NCI-H82 treated with DMSO at 0.1 percent for 48 hours (cell line): ENCODE measurements around the gene C4orf51.
"Not testable (repeated sequence)": the region's sequence is repeated elsewhere in the genome, so short reads cannot be mapped to it uniquely, and the experiment has no call there.

Source experiments
- DNase-seq: peaks from one replicate; lab custom pipeline; 2025; ENCODE audit not compliant: unreplicated experiment; lab: John Stamatoyannopoulos, UW

The C4orf51 gene

GRCh38 chr4:145679991-145680455 lies at the start of gene C4orf51:
TSS of gene C4orf51 (plus strand) at chr4:145680146. CDS start at chr4:145680204, 58 bp downstream.
- no peak for DNase-seq

DNA sequence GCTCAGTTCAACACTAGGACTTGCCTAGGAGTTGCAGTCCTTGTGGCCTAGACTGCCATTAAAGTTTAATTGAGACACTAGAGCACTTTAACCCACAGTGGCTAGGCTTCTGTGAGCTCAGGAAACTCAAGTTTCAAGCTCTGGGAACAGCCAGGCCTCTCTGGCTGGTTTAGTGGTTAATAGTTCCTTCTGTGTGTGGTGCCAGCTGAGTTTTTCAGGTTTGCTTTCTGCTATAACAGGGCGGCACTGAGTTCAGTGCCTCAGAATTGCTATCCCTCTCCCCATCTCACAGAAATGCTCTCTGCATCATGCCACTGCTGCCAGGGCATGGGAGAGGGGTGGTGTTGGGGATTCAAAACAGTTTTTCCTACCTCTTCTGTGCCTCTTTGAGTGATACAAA lies 44.8 kb upstream of the C4orf51 start:
- DNase-seq = no peak

DNA sequence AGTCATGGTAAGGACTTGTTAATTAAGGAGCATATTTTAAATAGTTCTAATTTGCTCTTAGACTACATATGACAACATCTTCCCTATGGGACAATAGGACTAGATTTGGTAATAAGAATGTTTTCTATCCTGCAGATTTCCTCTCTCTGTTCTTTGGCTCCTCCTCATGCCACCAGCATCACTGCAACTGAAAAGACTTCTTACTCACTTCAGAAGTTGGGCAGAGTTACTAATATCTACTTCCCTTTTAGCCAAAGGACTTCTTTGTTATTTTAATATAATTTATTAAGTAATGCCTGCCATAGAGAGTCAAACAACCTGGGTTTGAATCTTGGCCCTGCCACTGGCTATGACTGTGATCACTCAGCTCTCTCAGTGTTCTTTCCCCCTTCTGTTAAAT lies 44.3 kb upstream of the C4orf51 start:
- DNase-seq = no peak

DNA sequence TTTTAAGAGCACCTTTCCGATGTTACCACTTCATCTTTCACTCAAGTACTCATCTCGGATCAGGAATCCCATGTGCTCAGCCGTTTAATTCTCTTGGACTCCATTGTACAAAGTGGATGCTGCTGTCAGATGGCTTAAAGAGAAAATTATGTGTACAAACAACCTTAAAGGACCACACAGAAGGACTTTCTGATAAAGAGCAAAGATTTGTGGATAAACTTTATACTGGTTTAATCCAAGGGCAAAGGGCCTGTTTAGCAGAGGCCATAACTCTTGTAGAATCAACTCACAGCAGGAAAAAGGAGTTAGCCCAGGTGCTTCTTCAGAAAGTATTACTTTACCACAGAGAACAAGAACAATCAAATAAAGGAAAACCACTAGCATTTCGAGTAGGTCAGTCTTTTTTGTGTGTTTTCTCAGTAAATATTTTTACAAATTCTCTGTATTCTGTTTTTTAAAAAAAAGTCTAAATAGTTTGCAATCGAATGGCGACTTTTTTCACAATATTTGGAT lies 40.7 kb upstream of the C4orf51 start:
- no peak for DNase-seq

DNA sequence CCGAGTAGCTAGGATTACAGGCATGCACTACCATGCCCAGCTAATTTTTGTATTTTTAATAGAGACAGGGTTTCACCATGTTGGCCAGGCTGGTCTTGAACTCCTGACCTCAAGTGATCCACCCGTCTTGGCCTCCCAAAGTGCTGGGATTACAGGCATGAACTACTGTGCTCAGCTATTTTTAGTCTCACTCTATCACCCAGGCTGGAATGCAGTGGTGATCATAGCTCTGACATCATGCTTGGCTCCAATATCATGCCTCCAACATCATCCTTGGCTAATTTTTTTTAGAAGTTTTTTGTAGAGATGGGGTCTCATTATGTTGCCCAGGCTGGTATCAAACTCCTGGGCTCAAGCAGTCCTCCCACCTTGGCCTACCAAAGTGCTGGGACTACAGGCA lies 39.7 kb upstream of the C4orf51 start:
- not testable (repeated sequence) for DNase-seq

GRCh38 chr4:145643295-145643694 lies 36.7 kb upstream of the C4orf51 start:
- no peak for DNase-seq

DNA sequence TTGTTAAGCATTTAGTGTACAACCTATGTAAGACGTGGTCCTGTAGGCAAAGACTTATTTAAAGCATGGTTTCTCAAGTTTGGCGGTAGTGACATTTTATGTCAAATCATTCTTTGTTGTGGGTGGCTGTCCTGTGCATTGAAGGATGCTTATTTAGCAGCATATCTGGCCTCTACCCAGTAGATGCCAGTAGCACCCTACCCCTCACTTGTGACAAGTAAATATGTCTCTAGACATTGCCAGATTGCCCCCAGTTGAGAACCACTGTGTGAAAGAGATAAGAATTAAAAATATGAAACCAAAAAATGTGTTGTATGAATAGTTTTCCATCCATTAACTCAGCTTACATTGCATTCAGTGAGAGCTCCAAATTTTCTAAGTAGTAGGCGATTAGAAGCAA lies 35.2 kb upstream of the C4orf51 start:
- no peak for DNase-seq

DNA sequence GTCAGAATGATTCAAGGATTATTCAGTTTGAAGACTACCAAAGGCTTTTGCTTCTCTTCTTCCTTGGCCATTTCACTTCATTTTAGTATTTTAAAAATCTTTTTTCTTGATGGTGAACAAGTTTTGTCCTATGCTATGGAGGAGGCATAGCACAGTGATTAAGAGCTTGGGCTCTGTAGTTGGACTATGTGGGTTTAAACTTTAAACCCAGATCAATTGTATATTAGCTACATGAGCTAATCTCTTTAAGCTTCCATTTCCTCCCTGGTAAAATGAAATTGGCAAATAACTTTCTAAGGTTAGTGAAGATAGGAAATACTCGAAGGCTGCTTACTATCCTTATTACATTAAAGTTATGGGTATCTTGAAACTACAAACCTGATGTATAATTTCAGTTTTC lies 23.8 kb upstream of the C4orf51 start:
- DNase-seq = no peak

DNA sequence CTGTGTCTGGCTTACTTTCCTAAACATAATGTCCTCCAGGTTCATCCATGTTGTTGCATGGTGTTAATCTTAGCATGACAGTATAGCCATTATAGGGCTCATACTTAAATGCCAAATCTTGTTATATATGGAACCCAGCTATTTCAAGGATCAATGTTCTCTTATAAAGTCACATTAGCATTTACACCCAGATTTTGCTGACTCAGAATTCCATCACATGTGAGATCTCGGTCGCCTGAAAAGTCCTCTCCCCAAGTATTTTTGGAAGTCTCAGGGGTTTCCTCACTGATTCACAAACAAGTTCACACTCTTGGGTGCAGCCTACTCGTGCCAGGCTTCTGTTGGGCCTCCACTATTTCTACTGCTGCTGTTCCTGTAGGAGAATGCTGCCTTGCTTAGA lies 19.9 kb upstream of the C4orf51 start:
- no peak for DNase-seq

DNA sequence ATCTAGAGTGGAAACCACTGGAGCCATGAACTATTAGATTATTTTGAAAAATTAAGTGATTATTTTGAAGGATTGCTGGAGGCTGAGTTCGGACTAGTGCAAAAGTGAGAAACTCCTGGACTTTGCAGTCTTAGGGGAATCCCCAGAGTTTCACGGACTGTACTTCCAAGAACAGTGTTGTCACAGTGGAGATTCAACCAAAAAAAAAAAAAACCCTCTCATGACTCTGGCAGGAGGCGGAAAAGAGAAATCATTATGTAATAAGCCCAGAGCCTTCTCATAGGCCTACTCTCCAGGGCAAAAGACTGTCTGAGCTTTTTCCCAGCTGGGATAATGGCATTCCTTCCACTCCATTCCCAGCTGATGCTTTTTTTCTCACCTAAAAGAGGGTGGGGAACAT lies 16.8 kb upstream of the C4orf51 start:
- DNase-seq = no peak

DNA sequence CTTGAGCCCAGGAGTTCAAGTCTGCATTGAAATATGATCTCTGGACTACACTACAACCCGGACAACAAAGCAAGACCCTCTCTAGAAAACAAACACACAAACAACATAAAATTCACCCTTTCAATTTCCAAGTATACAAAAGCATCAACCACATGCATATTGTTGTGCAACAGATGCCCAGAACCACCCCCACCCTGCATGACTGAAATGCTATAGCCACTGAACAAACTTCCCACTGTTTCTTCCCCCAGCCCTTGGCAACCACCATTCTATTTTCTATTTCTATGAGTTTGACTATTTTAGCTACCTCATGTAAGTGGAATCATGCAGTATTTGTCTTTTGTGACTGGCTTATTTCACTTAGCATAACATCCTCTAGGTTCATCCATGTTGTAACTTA lies 14.2 kb upstream of the C4orf51 start:
- no peak for DNase-seq

GRCh38 chr4:145670422-145670821 lies 9.5 kb upstream of the C4orf51 start:
- DNase-seq = no peak

GRCh38 chr4:145679520-145679919 lies 426 bp upstream of the C4orf51 start:
- DNase-seq = no peak

- DNase-seq = no peak
These were observed 956 bp downstream of the C4orf51 start for GRCh38 chr4:145680902-145681301.

- DNase-seq = no peak
These were observed 1.6 kb downstream of the C4orf51 start for GRCh38 chr4:145681518-145681917.

DNA sequence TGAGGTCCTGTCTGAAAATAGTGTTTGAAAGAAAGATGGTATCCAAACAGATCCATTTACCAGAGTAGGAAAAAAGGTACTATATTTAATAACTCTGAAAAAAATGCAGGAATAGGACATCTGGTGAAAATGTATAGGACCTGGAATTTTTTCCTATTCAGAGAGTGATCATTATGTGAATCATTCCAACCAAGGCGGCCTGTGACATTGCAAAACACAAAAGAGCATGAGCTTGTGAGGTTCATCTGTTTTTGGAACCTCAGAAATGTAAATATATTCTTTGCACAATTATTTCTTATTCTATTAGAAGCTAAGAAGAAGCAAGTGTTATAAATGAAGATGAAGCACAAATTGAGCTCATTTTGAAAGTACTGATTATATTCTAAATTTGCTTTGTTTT lies 2.0 kb downstream of the C4orf51 start:
- no peak for DNase-seq

- no peak for DNase-seq
These were observed 7.0 kb downstream of the C4orf51 start for GRCh38 chr4:145686991-145687390.

GRCh38 chr4:145690610-145691009 lies 10.7 kb downstream of the C4orf51 start:
- no peak for DNase-seq

DNA sequence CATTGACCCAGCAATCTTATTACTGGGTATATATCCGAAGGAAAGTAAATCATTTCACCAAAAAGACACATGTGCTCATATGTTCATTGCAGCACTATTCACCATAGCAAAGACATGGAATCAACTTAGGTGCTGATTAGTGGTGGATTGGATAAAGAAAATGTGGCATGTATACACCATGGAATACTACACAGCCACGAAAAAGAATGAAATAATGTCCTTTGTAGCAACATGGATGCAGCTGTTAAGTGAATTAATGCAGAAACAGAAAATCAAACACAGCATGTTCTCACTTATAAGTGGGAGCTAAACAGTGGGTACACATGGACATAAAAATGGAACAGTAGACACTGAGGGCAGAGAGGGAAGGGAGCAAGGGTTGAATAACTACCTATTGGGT lies 11.5 kb downstream of the C4orf51 start:
- DNase-seq = not testable (repeated sequence)

- DNase-seq = peak; percentile 39
These were observed 15.0 kb downstream of the C4orf51 start for GRCh38 chr4:145694929-145695328.

DNA sequence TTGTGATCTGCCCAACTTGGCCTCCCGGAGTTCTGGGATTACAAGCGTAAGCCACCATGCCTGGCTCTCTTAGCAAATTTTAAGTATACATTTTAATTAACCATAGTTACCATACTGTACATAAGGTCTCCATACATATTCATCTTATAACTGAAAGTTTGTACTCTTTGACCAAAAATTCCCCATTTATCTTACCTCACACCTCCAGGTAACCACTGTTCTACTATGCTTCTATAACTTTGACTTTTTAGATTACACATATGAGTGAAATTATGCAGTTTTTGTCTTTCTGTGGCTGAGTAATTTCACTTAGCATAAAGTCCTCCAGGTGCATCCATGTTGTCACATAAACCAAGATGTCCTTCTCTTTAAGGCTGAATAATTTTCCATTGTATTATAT lies 17.4 kb downstream of the C4orf51 start:
- DNase-seq = no peak

DNA sequence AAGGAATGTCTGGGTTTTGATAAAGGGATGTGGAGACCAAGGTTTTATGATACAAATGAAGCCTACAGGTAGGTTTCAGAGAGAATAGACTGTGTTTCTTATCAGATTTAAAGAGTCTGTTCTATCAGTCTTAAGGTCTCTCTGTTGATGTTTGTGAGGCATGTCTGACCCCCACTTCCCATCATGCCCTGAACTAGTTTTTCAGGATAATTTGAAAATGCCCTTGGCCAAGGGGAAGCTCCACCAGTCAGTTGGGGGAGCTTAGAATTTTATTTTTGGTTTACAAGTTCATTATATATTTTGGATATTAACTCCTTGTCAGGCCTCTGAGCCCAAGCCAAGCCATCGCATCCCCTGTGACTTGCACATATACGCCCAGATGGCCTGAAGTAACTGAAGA lies 18.6 kb downstream of the C4orf51 start:
- DNase-seq = no peak

GRCh38 chr4:145703850-145704497 lies 24.0 kb downstream of the C4orf51 start:
- DNase-seq = no peak
